SK-N-DZ (cell line): ENCODE measurements around the gene POLR1A.

Source experiments
- DNase-seq: peaks from one replicate; pipeline ENCODE4 v3.0.0-alpha.2; 2015; ENCODE audit warnings: low spot score
- small RNA-seq, 2 experiments: library from RNA; depleted of rRNA; stranded (forward); fragments of <200 nt; gene quantifications; one replicate each; pipeline ENCODE3, GENCODE V24; 2014

Gene POLR1A

GRCh38 chr2:85981579-85982247 is 124.0 kb downstream of the POLR1A start:
- DNase-seq, result no peak

GRCh38 chr2:85978883-85979780 is 126.6 kb downstream of the POLR1A start:
- DNase-seq, result no peak

DNA sequence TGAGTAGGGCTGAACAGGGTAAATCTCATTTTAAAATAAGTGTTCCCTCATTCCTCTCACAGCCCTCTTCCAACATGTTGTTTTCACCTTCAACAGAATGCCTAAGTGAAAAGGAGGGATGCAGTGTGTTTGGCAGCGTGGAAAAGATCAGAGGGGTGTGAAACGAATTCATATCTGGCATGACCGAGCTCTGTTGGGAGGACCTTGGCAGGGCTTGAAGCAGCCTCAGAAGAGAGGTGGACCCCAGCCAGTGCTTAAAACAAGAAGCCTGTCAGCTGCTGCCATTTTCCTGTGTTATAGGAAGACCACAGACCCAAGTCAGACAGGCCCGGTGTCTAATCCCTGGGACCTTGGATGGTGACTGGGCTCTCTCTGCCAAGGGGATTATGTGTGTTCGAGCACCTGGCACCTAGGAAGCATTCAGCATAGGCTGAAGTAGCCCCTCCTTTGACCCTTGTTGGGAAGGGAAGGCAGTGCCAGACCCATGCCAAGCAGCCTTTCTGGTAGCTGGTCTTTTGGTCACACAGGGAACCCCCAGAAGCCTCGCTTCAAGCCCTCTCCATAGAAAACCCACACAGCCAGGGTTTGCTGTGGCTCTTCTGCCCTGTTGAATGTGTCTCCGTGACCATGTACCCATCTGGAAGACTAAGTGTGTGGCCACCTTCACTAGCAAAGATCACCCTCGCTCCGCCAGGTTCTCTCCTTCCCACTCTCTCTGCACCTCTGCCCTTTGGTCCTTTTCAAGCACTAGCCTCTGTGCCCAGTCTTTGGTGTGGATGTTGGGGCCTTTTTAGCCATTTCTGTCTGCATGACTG is 129.4 kb downstream of the POLR1A start:
- no peak for DNase-seq

DNA sequence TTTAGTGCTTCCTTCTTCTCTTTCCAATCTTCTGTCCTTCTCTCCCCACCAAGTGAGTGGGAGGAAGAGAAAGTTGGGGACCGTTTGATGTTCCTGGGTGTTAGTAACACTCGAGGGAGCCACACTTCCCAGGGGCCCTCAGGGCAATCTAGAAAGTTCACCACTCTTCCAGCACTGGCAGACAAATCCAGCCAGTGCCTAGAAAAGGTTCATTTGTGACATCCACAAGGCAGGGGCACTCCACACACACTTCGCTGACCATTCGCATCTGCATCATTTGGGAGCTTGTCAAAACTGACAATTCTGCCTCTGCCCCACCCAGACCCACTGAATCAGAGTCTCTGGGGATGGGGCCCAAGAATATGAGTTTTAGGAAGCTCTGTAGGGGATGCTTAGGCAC is 130.1 kb downstream of the POLR1A start:
- DNase-seq, result no peak

DNA sequence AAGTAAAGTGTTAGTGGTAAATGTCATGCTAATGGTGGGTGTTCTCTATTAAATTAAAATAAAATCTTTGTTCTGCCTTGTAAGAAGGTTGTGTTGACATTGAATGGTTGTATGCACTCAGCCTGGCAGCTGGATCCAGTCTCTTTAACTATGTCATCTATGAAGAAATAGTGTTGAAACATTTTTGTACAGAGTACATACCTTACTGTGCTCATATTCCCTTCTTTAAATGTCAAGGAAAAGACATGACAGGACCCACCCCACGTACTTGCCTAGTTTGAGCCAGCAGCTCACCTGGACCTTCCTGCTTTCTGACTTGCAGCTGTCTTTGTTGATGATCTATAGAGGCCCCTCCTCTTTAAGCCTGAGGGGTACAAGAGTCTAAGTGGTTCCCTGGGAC is 131.3 kb downstream of the POLR1A start:
- DNase-seq, result no peak

DNA sequence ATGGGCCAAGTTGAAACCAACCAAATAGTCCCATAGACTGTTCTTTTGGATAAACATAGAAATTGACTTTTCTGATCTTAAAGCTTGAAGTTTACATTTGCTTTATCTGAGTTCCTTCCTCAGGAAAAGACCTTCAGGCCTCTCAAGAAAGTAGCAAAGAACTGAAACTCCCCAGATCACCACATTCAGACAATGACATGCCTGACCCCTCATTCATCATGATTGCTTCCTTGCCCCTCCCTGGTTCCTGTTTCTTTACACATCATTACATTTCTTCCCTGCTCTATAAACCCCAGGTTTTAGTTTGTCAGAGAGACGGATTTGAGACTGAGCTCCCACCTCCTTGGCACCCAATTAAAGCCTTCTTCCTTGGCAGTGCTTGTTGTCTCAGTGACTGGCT is 133.3 kb downstream of the POLR1A start:
- no peak for DNase-seq

DNA sequence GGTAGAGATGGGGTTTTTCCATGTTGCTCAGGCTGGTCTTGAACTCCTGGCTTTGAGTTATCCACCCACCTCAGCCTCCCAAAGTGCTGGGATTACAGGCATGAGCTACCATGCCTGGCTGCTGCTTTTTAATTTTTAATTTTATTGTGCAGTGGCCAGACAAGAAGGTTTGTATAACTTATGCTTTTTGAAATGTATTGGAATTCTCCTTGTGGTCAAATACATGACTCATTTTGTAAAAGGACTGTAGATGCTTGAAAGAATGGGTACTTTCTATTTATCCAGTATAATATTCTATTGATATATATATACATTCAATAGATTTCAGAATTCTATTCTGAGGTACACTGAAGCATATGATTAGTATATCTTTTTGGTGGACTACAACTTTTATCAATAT is 134.3 kb downstream of the POLR1A start:
- no peak for DNase-seq

Small RNAs within 50 kb of the gene (small RNA-seq; reads per million reads assigned to genes)
- gene SNORD94, result 201 to 511 reads per million in 2 experiments
